OCI-LY3 (cell line): ENCODE measurements around the gene TIMP3.

Experiments
- EZH2phosphoT487 ChIP-seq: fragments of 200-600 bp; shearing (Covaris generic); IDR thresholded peaks from 2 replicates; pipeline ENCODE4 v1.6.1; 2018; ENCODE audit warnings: antibody characterized with exemption, mixed run types, low read depth
- TF ChIP-seq, protein P1 (sequence below): fragments of 200-600, 300-600 bp; sonication (generic); IDR thresholded peaks from 2 replicates; pipeline ENCODE4 v1.5.1; 2014; ENCODE audit warnings: antibody characterized with exemption, low read length, low read depth

DNA sequence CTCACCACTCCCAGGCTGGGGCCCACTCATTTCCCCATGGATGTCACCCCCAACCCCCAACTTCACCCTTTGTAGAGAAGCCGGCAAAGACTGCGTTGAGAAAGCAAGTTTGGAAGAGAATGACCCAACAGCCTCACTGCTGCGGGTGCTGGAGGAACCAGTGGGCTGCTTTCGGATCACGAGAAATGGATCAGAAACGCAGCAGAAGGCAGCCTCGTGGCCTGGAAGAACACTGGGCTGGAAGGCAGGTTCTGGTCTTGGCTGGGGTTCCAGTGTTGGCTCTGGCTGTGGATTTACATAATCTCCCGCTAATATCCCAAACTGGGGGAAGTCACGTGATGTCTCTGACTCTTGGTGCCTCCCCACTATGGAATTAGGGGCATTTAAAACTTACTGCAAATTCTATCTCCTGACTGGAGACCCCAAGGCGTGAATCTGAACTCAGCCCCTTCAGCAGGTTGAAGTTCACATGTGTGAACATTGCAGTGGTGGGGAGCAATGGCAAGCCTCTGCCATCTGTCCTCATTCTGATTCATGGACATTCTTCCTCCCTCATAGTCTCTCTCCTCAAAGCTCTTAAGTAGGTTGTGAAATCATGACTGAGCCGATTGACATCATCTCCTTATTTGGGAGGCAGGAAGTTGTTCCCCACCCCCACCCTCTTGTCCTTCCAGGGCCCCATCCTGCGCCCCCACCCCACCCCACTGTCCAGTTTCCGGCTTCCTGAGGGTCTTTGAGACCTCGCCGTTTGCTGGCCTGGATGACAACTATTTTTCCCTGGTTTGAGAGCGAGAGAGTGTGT, 37.0 kb upstream of the TIMP3 start:
- TF ChIP-seq, protein P1, sequence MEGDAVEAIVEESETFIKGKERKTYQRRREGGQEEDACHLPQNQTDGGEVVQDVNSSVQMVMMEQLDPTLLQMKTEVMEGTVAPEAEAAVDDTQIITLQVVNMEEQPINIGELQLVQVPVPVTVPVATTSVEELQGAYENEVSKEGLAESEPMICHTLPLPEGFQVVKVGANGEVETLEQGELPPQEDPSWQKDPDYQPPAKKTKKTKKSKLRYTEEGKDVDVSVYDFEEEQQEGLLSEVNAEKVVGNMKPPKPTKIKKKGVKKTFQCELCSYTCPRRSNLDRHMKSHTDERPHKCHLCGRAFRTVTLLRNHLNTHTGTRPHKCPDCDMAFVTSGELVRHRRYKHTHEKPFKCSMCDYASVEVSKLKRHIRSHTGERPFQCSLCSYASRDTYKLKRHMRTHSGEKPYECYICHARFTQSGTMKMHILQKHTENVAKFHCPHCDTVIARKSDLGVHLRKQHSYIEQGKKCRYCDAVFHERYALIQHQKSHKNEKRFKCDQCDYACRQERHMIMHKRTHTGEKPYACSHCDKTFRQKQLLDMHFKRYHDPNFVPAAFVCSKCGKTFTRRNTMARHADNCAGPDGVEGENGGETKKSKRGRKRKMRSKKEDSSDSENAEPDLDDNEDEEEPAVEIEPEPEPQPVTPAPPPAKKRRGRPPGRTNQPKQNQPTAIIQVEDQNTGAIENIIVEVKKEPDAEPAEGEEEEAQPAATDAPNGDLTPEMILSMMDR = no peak
- TF ChIP-seq EZH2phosphoT487 = no peak
